ENCODE results near the gene PBX1. TPM values are rescaled to one million over a fixed set of nuclear protein-coding genes. Genes with fewer than 3 reads are reported as not detected.
A peak's percentile ranks its signal among the peaks of the same experiment; 100 is the strongest.

PBX1 gene
- total RNA-seq, 3 donors from 2014 or later (not counting 1 experiment from before 2014, with no cell fraction given): 0.54 to 3.5 (median 1.4) TPM

DNA sequence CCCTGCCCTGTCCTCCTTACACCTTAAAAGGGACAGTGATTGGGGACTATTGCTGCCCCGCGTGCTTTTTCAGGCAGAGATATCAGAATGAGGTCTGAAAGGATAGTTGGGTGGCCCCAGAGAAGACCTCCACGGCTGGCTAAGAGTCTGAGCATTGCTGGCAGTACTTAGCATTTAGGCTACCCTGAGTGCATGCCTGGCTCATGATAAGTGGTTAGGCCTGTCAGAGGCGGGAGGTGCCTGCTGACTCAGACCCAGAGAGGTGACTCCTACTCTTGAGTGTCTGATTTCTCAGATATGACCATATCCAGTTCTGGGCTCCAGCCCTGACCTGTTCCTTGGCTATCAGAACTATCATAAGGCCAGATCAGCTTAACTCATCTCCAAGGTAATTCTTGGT lies 213.7 kb downstream of the PBX1 start:
- no peak for DNase-seq
- H3K27ac ChIP-seq (ENCODE audit: low read length): no peak overlapping the region
- peaks cover 50 to 76% of the 10 kb centered on the region in 2 donors for H3K27me3 Mint-ChIP-seq (ENCODE audit: low read depth in 2 of 2)

GRCh38 chr1:164773102-164773501 lies 214.1 kb downstream of the PBX1 start:
- peak overlapping the region; percentile 54 for H3K4me3 Mint-ChIP-seq
- H3K9me3 Mint-ChIP-seq: no peaks in the 10 kb centered on the region
- H3K4me1 Mint-ChIP-seq: peaks cover 42 to 52% of the 10 kb centered on the region in 2 donors
- no peak overlapping the region for H3K27ac Mint-ChIP-seq
- no peak overlapping the region for H3K4me3 ChIP-seq (ENCODE audit: low read length)
- peaks cover 18% of the 10 kb centered on the region for H3K27me3 ChIP-seq (ENCODE audit: control insufficient read depth, insufficient read depth, low read length)
- intact Hi-C loops (cut with micrococcal nuclease): no loop called here
- peaks cover 27% of the 10 kb centered on the region for H3K4me1 ChIP-seq (ENCODE audit: control insufficient read depth, insufficient read depth, low read length)
- peaks cover 52 to 76% of the 10 kb centered on the region in 2 donors for H3K27me3 Mint-ChIP-seq (ENCODE audit: low read depth in 2 of 2)
- ATAC-seq: no peak
- WGBS (ENCODE audit: insufficient coverage): 80% methylated on average over 5 of the region's 5 CpGs
- no peaks in the 10 kb centered on the region for H3K36me3 ChIP-seq (ENCODE audit: control insufficient read depth, insufficient read depth, low read length)
- TF ChIP-seq, protein P1, sequence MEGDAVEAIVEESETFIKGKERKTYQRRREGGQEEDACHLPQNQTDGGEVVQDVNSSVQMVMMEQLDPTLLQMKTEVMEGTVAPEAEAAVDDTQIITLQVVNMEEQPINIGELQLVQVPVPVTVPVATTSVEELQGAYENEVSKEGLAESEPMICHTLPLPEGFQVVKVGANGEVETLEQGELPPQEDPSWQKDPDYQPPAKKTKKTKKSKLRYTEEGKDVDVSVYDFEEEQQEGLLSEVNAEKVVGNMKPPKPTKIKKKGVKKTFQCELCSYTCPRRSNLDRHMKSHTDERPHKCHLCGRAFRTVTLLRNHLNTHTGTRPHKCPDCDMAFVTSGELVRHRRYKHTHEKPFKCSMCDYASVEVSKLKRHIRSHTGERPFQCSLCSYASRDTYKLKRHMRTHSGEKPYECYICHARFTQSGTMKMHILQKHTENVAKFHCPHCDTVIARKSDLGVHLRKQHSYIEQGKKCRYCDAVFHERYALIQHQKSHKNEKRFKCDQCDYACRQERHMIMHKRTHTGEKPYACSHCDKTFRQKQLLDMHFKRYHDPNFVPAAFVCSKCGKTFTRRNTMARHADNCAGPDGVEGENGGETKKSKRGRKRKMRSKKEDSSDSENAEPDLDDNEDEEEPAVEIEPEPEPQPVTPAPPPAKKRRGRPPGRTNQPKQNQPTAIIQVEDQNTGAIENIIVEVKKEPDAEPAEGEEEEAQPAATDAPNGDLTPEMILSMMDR (IDR thresholded peaks at IDR 0.05): no peak
- H3K9me3 ChIP-seq (ENCODE audit: control insufficient read depth, insufficient read depth, low read length): no peaks in the 10 kb centered on the region
- H3K36me3 Mint-ChIP-seq: no peaks in the 10 kb centered on the region
- no peak for DNase-seq
- H3K27ac ChIP-seq (ENCODE audit: low read length): no peak overlapping the region

More for the DNA sequence above, 213.7 kb downstream of the PBX1 start:
- WGBS (ENCODE audit: insufficient coverage): 84% methylated on average over 4 of the region's 4 CpGs
- peak in 1 of 3 donors; percentile 35 for ATAC-seq
- Mint-ChIP-seq H3K36me3 (no peaks in the 10 kb centered on the region), H3K27ac (no peak overlapping the region), H3K4me3 (no peak overlapping the region), H3K4me1 (peaks cover 42 to 52% of the 10 kb centered on the region in 2 donors), H3K9me3 (no peaks in the 10 kb centered on the region)
- peaks cover 13% of the 10 kb centered on the region for H3K27me3 ChIP-seq (ENCODE audit: control insufficient read depth, insufficient read depth, low read length)
- intact Hi-C loops (cut with micrococcal nuclease): no loop called here
- no peaks in the 10 kb centered on the region for H3K9me3 ChIP-seq (ENCODE audit: control insufficient read depth, insufficient read depth, low read length)
- H3K4me1 ChIP-seq (ENCODE audit: control insufficient read depth, insufficient read depth, low read length): peaks cover 27% of the 10 kb centered on the region
- TF ChIP-seq, protein P1 (IDR thresholded peaks at IDR 0.05): no peak
- no peak overlapping the region for H3K4me3 ChIP-seq (ENCODE audit: low read length)
- H3K36me3 ChIP-seq (ENCODE audit: control insufficient read depth, insufficient read depth, low read length): no peaks in the 10 kb centered on the region

GRCh38 chr1:164774413-164774812 lies 215.4 kb downstream of the PBX1 start:
- intact Hi-C loops (cut with micrococcal nuclease): loop anchor here (2.0 kb wide), 1 partner anchor 58 kb away; no protein-coding TSS in a partner anchor
- peaks cover 42 to 52% of the 10 kb centered on the region in 2 donors for H3K4me1 Mint-ChIP-seq
- peak overlapping the region; percentile 67 to 73 for H3K27ac Mint-ChIP-seq
- ATAC-seq: no peak
- WGBS (ENCODE audit: insufficient coverage): 45% methylated on average over 3 of the region's 4 CpGs
- Histone ChIP-seq H3K4me3 (ENCODE audit: low read length) (no peak overlapping the region), H3K27me3 (ENCODE audit: control insufficient read depth, insufficient read depth, low read length) (peaks cover 27% of the 10 kb centered on the region), H3K27ac (ENCODE audit: low read length) (no peak overlapping the region), H3K4me1 (ENCODE audit: control insufficient read depth, insufficient read depth, low read length) (peaks cover 27% of the 10 kb centered on the region), H3K36me3 (ENCODE audit: control insufficient read depth, insufficient read depth, low read length) (no peaks in the 10 kb centered on the region), H3K9me3 (ENCODE audit: control insufficient read depth, insufficient read depth, low read length) (no peaks in the 10 kb centered on the region)
- no peaks in the 10 kb centered on the region for H3K9me3 Mint-ChIP-seq
- no peaks in the 10 kb centered on the region for H3K36me3 Mint-ChIP-seq
- no peak for DNase-seq
- peaks cover 55 to 75% of the 10 kb centered on the region in 2 donors for H3K27me3 Mint-ChIP-seq (ENCODE audit: low read depth in 2 of 2)
- TF ChIP-seq, protein P1 (IDR thresholded peaks at IDR 0.05): no peak
- peak overlapping the region; percentile 73 for H3K4me3 Mint-ChIP-seq
